ENCODE measurements around the gene PPM1N. TPM values are rescaled to one million over a fixed set of nuclear protein-coding genes. Genes with fewer than 3 reads are reported as not detected.
"Not testable (repeated sequence)": the region's sequence is repeated elsewhere in the genome, so short reads cannot be mapped to it uniquely, and the experiment has no call there.

Gene PPM1N
- total RNA-seq, 1 donor from 2014 or later: 0.52 TPM

DNA sequence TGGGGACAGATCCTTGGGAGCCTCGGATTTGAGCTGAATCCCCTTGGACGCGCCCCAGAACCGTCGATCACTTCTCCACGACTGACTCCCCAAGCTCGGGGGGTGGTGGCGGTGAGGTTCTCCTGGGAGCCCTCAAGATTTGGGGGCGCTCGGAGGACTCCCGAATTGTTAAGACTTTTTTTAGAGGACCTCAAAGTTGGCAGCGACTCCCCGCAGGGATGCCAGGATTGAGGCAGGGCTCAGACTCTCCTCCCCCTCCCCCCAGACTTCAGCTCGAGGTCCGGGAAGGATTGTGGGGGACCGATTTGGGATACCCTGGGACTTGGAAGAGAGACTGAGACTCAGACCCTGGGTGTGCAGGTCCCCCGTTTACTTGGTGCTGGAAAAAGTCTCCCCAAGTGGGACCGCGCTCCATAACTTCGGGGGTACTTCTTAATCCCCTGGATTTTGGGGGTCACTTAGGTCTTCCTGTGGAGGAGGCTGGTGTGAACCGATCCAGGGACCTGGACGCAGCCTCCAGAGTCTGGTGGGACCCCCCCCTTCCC is 9.7 kb downstream of the PPM1N start:
- no peak for DNase-seq (ENCODE audit: low spot score)
- Mint-ChIP-seq H3K27ac (ENCODE audit: unreplicated experiment) (peak overlapping the region; percentile 70), H3K27me3 (ENCODE audit: low read depth) (no peaks in the 10 kb centered on the region), H3K36me3 (ENCODE audit: low read depth) (peaks cover 2% of the 10 kb centered on the region), H3K9me3 (ENCODE audit: low read depth) (no peaks in the 10 kb centered on the region), H3K4me3 (ENCODE audit: unreplicated experiment) (peak overlapping the region; percentile 96), H3K4me1 (ENCODE audit: low read depth) (peaks cover 49% of the 10 kb centered on the region)
- TF ChIP-seq, protein P1, sequence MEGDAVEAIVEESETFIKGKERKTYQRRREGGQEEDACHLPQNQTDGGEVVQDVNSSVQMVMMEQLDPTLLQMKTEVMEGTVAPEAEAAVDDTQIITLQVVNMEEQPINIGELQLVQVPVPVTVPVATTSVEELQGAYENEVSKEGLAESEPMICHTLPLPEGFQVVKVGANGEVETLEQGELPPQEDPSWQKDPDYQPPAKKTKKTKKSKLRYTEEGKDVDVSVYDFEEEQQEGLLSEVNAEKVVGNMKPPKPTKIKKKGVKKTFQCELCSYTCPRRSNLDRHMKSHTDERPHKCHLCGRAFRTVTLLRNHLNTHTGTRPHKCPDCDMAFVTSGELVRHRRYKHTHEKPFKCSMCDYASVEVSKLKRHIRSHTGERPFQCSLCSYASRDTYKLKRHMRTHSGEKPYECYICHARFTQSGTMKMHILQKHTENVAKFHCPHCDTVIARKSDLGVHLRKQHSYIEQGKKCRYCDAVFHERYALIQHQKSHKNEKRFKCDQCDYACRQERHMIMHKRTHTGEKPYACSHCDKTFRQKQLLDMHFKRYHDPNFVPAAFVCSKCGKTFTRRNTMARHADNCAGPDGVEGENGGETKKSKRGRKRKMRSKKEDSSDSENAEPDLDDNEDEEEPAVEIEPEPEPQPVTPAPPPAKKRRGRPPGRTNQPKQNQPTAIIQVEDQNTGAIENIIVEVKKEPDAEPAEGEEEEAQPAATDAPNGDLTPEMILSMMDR (IDR thresholded peaks at IDR 0.05): no peak

DNA sequence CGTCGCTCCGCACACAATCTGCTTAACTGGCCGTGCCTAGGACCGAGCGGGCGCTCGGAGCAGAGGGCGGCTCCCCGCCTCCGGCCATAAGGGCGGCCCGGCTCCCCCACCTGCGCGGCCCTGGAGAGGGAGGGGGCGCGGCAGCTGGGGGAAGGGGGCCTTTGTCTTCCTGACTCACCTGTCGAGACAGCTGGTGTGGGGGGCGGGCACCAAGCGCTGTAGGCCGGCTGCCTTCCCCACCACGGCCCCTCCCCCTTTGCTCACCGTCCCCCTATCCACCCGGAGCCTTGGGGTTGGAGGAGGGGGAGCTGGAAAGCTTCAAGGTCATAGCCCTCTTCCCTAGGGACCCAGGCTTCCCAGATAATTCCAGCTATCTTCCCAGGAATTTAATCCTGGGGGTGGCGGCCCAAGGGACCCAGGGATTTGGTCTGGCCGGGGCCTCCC is 10.2 kb downstream of the PPM1N start:
- peak overlapping the region; percentile 70 for H3K27ac Mint-ChIP-seq (ENCODE audit: unreplicated experiment)
- TF ChIP-seq, protein P1 (IDR thresholded peaks at IDR 0.05): no peak
- H3K36me3 Mint-ChIP-seq (ENCODE audit: low read depth): peaks cover 2% of the 10 kb centered on the region
- no peaks in the 10 kb centered on the region for H3K27me3 Mint-ChIP-seq (ENCODE audit: low read depth)
- DNase-seq (ENCODE audit: low spot score): no peak
- no peaks in the 10 kb centered on the region for H3K9me3 Mint-ChIP-seq (ENCODE audit: low read depth)
- peak overlapping the region; percentile 96 for H3K4me3 Mint-ChIP-seq (ENCODE audit: unreplicated experiment)
- peaks cover 52% of the 10 kb centered on the region for H3K4me1 Mint-ChIP-seq (ENCODE audit: low read depth)

DNA sequence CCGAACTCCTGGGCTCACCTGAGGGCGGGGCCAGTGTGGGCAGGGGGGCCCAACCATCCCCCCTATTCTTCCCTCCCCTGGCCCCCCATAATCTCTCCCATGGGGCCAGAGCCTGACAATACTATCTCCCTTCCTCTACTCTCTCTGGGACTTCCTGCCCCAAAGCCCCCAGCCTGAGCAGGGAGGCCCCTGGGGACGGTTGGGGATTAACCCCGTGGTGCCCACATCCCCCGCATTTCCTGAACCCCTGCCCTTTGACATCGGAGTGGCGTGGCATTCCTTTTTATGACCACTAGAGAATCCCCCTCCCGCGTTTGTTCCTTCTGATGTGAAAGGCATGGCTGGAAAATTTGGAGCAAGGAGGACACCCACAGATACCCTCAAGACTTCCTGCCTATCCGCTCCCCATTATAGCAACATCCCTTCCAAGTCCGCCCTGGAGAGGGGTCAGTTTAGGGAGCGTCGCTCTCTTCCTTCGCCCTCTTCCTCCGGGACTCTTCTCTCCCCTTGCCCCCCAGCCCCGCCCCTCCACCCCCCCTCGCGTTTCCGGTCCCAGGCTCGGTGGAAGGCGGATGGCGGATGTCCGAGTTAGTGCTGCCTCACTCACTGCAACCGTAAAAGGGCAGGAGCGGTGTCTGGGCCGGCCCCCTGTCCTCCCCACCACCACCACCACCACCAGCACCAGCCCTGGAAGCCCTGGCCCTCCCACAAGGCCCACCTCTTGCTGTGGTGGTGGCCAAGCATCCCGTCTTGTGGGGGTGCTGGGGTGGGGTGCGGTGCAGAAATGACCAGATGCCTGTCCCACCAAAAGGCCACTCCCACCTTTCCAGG is 10.8 kb downstream of the PPM1N start:
- H3K27ac Mint-ChIP-seq (ENCODE audit: unreplicated experiment): peak overlapping the region; percentile 68
- H3K4me1 Mint-ChIP-seq (ENCODE audit: low read depth): peaks cover 58% of the 10 kb centered on the region
- TF ChIP-seq, protein P1 (IDR thresholded peaks at IDR 0.05): peak; percentile 21

DNA sequence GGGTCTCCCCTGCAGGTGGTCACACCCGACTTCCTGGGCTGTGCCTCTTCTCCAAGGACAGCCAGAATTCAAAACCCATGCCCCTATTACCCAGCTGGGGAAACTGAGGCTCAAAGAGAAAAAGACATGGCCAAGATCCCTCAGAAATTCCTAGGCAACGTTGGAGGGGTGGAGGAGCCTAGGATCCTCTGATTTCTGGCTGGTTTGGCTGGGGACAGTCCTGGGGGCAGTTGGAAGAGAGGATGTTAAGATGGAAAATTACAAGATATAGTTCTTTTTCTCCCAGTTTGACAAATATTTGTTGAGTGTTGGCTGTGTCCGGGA is 11.4 kb downstream of the PPM1N start:
- Mint-ChIP-seq H3K27me3 (ENCODE audit: low read depth) (no peaks in the 10 kb centered on the region), H3K36me3 (ENCODE audit: low read depth) (peaks cover 2% of the 10 kb centered on the region), H3K9me3 (ENCODE audit: low read depth) (no peaks in the 10 kb centered on the region), H3K27ac (ENCODE audit: unreplicated experiment) (peak overlapping the region; percentile 68), H3K4me3 (ENCODE audit: unreplicated experiment) (peak overlapping the region; percentile 96), H3K4me1 (ENCODE audit: low read depth) (peaks cover 61% of the 10 kb centered on the region)
- no peak for DNase-seq (ENCODE audit: low spot score)
- TF ChIP-seq, protein P1 (IDR thresholded peaks at IDR 0.05): no peak

More for the DNA sequence above, 10.8 kb downstream of the PPM1N start:
- Mint-ChIP-seq H3K27me3 (ENCODE audit: low read depth) (no peaks in the 10 kb centered on the region), H3K36me3 (ENCODE audit: low read depth) (peaks cover 2% of the 10 kb centered on the region), H3K9me3 (ENCODE audit: low read depth) (no peaks in the 10 kb centered on the region), H3K4me3 (ENCODE audit: unreplicated experiment) (peak overlapping the region; percentile 96)
- DNase-seq (ENCODE audit: low spot score): no peak

DNA sequence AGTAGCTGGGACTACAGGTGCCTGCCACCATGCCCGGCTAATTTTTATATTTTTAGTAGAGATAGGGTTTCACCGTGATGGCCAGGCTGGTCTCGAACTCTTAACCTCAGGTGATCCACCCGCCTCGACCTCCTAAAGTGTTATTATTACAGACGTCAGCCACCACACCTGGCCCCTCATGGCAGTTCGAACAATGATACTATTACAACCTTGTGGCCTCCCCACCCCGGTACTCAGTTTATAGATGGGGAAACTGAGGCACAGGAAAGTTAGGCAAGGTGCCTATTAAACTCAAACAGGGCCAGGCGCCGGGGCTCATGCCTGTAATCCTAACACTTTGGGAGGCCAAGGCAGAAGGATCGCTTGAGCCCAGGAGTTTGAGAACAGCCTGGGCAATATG is 12.1 kb downstream of the PPM1N start:
- peak overlapping the region; percentile 70 for H3K27ac Mint-ChIP-seq (ENCODE audit: unreplicated experiment)
- DNase-seq (ENCODE audit: low spot score); H3K27me3 Mint-ChIP-seq (ENCODE audit: low read depth); H3K36me3 Mint-ChIP-seq (ENCODE audit: low read depth); H3K9me3 Mint-ChIP-seq (ENCODE audit: low read depth): not testable (repeated sequence)
- peaks cover 60% of the 10 kb centered on the region for H3K4me1 Mint-ChIP-seq (ENCODE audit: low read depth)
- peak overlapping the region; percentile 96 for H3K4me3 Mint-ChIP-seq (ENCODE audit: unreplicated experiment)

Data from chondrocyte (in vitro differentiated cells).